ENCODE results near the gene ARID5B. TPM values are rescaled to one million over a fixed set of nuclear protein-coding genes. Genes with fewer than 3 reads are reported as not detected.

Gene ARID5B
- polyA plus RNA-seq, 3 donors, result 1.00 to 2.5 (median 1.5) TPM

- intact Hi-C loops (cut with micrococcal nuclease), result no loop called here
- H3K36me3 ChIP-seq (replicated peaks in 1 of 2; ENCODE audit: control insufficient read depth in 1 of 2, insufficient read depth in 2 of 2, low read length in 2 of 2), result peaks cover 4 to 10% of the 10 kb centered on the region in 2 donors
- no peaks in the 10 kb centered on the region for H3K79me2 ChIP-seq (ENCODE audit: insufficient read depth, low read length)
- H3K9me3 ChIP-seq (replicated peaks in 1 of 2; ENCODE audit: control insufficient read depth in 1 of 2, insufficient read depth in 1 of 2, low read length in 2 of 2), result no peaks in the 10 kb centered on the region
- no peaks in the 10 kb centered on the region for H4K20me1 ChIP-seq (ENCODE audit: insufficient read depth, low read length)
- Mint-ChIP-seq H3K27ac (peak overlapping the region; percentile 87 to 97 (median 92)), H3K9me3 (no peaks in the 10 kb centered on the region), H3K36me3 (peaks cover 17 to 18% of the 10 kb centered on the region in 2 donors), H3K4me3 (peak overlapping the region in 1 of 2 donors; percentile 75), H3K4me1 (peaks cover 34% of the 10 kb centered on the region), H3K27me3 (ENCODE audit: low read depth in 3 of 3) (no peaks in the 10 kb centered on the region)
- H3K4me1 ChIP-seq (ENCODE audit: control insufficient read depth in 1 of 2, insufficient read depth in 2 of 2, low read length in 2 of 2), result peaks cover 27 to 34% of the 10 kb centered on the region in 2 donors
- DNase-seq, result no peak
- peak overlapping the region; percentile 14 to 59 (median 51) for H3K4me3 ChIP-seq (replicated peaks in 1 of 3; ENCODE audit: low read depth in 2 of 3, low read length in 3 of 3)
- TF ChIP-seq CTCF (IDR thresholded peaks at IDR 0.05), result no peak
- H3K27me3 ChIP-seq (ENCODE audit: control insufficient read depth in 2 of 2, insufficient read depth in 2 of 2, low read length in 2 of 2), result no peaks in the 10 kb centered on the region
- H3K27ac ChIP-seq (ENCODE audit: low read depth in 1 of 2, low read length in 2 of 2), result peak overlapping the region in 1 of 2 donors; percentile 91
- peak overlapping the region; percentile 59 for H3K4me2 ChIP-seq (replicated peaks; ENCODE audit: extremely low read depth, low read length, poor library complexity, severe bottlenecking)
- H2AFZ ChIP-seq (ENCODE audit: insufficient read depth, low read depth, low read length, poor library complexity, severe bottlenecking), result peak overlapping the region; percentile 60
- no peak overlapping the region for H3K9ac ChIP-seq (ENCODE audit: insufficient read depth, low read length, poor library complexity, severe bottlenecking)
- WGBS (ENCODE audit: insufficient coverage), result no CpG with 5 or more reads among the region's 1 CpG
Observed at GRCh38 chr10:62082271-62082656, 180.8 kb downstream of the ARID5B start.

- H2AFZ ChIP-seq (ENCODE audit: insufficient read depth, low read depth, low read length, poor library complexity, severe bottlenecking), result peak overlapping the region; percentile 60
- Mint-ChIP-seq H3K4me3 (peak overlapping the region; percentile 64 to 75), H3K27ac (peak overlapping the region; percentile 87 to 97 (median 92)), H3K9me3 (no peaks in the 10 kb centered on the region), H3K36me3 (peaks cover 17 to 20% of the 10 kb centered on the region in 2 donors), H3K27me3 (ENCODE audit: low read depth in 3 of 3) (no peaks in the 10 kb centered on the region), H3K4me1 (peaks cover 34% of the 10 kb centered on the region)
- H3K9me3 ChIP-seq (replicated peaks in 1 of 2; ENCODE audit: control insufficient read depth in 1 of 2, insufficient read depth in 1 of 2, low read length in 2 of 2), result no peaks in the 10 kb centered on the region
- H4K20me1 ChIP-seq (ENCODE audit: insufficient read depth, low read length), result no peaks in the 10 kb centered on the region
- H3K4me3 ChIP-seq (replicated peaks in 1 of 3; ENCODE audit: low read depth in 2 of 3, low read length in 3 of 3), result peak overlapping the region; percentile 14 to 59 (median 51)
- no peaks in the 10 kb centered on the region for H3K27me3 ChIP-seq (ENCODE audit: control insufficient read depth in 2 of 2, insufficient read depth in 2 of 2, low read length in 2 of 2)
- peak overlapping the region; percentile 65 for H3K9ac ChIP-seq (ENCODE audit: insufficient read depth, low read length, poor library complexity, severe bottlenecking)
- peak overlapping the region; percentile 59 for H3K4me2 ChIP-seq (replicated peaks; ENCODE audit: extremely low read depth, low read length, poor library complexity, severe bottlenecking)
- peaks cover 27 to 34% of the 10 kb centered on the region in 2 donors for H3K4me1 ChIP-seq (ENCODE audit: control insufficient read depth in 1 of 2, insufficient read depth in 2 of 2, low read length in 2 of 2)
- whole genome bisulfite sequencing (ENCODE audit: insufficient coverage), result 0% methylated on average over 5 of the region's 7 CpGs
- H3K36me3 ChIP-seq (replicated peaks in 1 of 2; ENCODE audit: control insufficient read depth in 1 of 2, insufficient read depth in 2 of 2, low read length in 2 of 2), result peaks cover 4 to 10% of the 10 kb centered on the region in 2 donors
- H3K79me2 ChIP-seq (ENCODE audit: insufficient read depth, low read length), result no peaks in the 10 kb centered on the region
- peak; percentile 53 to 57 (median 54) for DNase-seq
- TF ChIP-seq CTCF (IDR thresholded peaks at IDR 0.05), result no peak
- intact Hi-C loops (cut with micrococcal nuclease), result no loop called here
- peak overlapping the region; percentile 55 to 91 for H3K27ac ChIP-seq (ENCODE audit: low read depth in 1 of 2, low read length in 2 of 2)
Observed at GRCh38 chr10:62082729-62083411, 181.4 kb downstream of the ARID5B start.
